ENCODE data around the gene SYT12.

- TF ChIP-seq CTCF (IDR thresholded peaks at IDR 0.05; ENCODE audit: insufficient read depth, low read length, poor library complexity, severe bottlenecking) (no peak), EZH2phosphoT487 (conservative IDR thresholded peaks at IDR 0.05; ENCODE audit: low read length) (no peak)
These were observed 44.2 kb upstream of the SYT12 start for GRCh38 chr11:66978717-66979116.

Data from SU-DHL-6 (cell line).